ENCODE data around the gene PAXIP1. TPM values are rescaled to one million over a fixed set of nuclear protein-coding genes. Genes with fewer than 3 reads are reported as not detected.

PAXIP1 gene
- total RNA-seq, 1 experiment from 2014 or later, result 18.8 TPM

DNA sequence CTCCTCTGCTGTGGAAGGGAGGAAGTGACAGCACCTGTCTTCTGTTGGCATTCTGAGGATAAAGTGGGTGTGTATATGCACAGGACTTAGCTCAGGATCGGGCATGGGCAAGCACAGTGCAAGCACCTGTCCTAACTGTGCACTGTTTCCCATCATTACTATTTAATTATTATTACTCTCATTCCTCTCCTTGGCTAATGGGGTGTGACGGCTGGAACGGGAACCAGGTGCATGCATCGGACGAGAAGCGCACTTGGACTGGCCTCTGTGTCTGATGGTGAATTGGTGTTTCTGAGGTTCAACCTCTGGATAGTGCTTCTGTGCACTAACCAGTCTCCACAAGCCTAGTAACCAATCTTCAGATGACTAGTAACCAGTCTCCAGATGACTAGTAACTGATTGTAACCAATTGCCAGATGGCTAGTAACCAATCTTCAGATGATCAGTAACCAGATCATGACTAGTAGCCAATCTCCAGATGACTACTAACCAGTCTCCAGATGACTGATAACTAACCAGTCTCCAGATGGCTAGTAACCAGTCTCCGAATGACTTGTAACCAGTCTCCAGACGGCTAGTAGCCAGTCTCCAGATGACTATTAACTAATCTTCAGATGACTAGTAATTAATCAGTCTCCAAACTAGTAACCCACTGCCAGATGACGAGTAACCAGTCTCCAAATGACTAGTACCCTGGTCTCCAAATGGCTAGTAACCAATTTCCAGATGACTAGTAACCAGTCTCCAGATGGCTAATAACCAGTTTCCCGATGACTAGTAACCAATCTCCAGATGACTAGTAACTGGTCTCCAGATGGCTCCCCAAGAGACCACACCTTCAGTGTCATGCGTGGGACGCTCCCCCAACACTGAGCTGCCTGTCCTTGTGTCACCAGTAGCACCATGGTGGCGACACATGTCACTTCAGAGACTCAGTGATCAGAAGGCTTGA lies 85.8 kb downstream of the PAXIP1 start:
- POLR2A ChIA-PET (ENCODE audit: unreplicated experiment), result no interaction called here
- CTCF ChIA-PET, result no interaction called here
- Histone ChIP-seq H2AFZ (no peak overlapping the region), H3K4me2 (no peak overlapping the region), H3K79me2 (ENCODE audit: low read depth) (no peaks in the 10 kb centered on the region), H3K9me2 (ENCODE audit: insufficient read depth) (no peaks in the 10 kb centered on the region), H3K36me3 (ENCODE audit: low read depth) (no peaks in the 10 kb centered on the region), H3K27ac (no peak overlapping the region), H3K4me1 (replicated peaks; ENCODE audit: insufficient read depth) (no peaks in the 10 kb centered on the region), H3K27me3 (ENCODE audit: insufficient read depth, low read depth) (peaks cover 87% of the 10 kb centered on the region), H3K4me3 (no peak overlapping the region), H3K9me3 (ENCODE audit: insufficient read depth, low read depth) (no peaks in the 10 kb centered on the region), H4K20me1 (ENCODE audit: insufficient read depth) (no peaks in the 10 kb centered on the region), H3F3A (ENCODE audit: insufficient read depth, low read depth) (no peaks in the 10 kb centered on the region)
- DNase-seq, result no peak
- intact Hi-C loops (cut with micrococcal nuclease; ENCODE audit: unreplicated experiment), result no loop called here
- BruUV-seq (replicated peaks), result no TSS peak
- TF ChIP-seq EZH2 (IDR thresholded peaks at IDR 0.05; ENCODE audit: low read depth) (no peak), CTCF (conservative IDR thresholded peaks at IDR 0.05) (no peak)

- Histone ChIP-seq H3F3A (ENCODE audit: insufficient read depth, low read depth) (no peaks in the 10 kb centered on the region), H2AFZ (no peak overlapping the region), H3K36me3 (ENCODE audit: low read depth) (no peaks in the 10 kb centered on the region), H3K79me2 (ENCODE audit: low read depth) (no peaks in the 10 kb centered on the region), H3K27me3 (ENCODE audit: insufficient read depth, low read depth) (peaks cover 87% of the 10 kb centered on the region), H3K4me2 (no peak overlapping the region), H4K20me1 (ENCODE audit: insufficient read depth) (no peaks in the 10 kb centered on the region), H3K4me3 (no peak overlapping the region), H3K27ac (no peak overlapping the region), H3K4me1 (replicated peaks; ENCODE audit: insufficient read depth) (no peaks in the 10 kb centered on the region), H3K9me3 (ENCODE audit: insufficient read depth, low read depth) (no peaks in the 10 kb centered on the region), H3K9me2 (ENCODE audit: insufficient read depth) (no peaks in the 10 kb centered on the region)
- ChIA-PET POLR2A (ENCODE audit: unreplicated experiment) (no interaction called here), CTCF (interaction anchor here (1.5 kb wide), 1 partner anchor 11 kb away, joined by 3 read pairs; no protein-coding TSS in a partner anchor)
- DNase-seq, result no peak
- no peak for TF ChIP-seq EZH2 (IDR thresholded peaks at IDR 0.05; ENCODE audit: low read depth)
- no peak for TF ChIP-seq CTCF (conservative IDR thresholded peaks at IDR 0.05)
- intact Hi-C loops (cut with micrococcal nuclease; ENCODE audit: unreplicated experiment), result no loop called here
- BruUV-seq (replicated peaks), result no TSS peak
Observed at GRCh38 chr7:154916381-154916780, 86.5 kb downstream of the PAXIP1 start.

DNA sequence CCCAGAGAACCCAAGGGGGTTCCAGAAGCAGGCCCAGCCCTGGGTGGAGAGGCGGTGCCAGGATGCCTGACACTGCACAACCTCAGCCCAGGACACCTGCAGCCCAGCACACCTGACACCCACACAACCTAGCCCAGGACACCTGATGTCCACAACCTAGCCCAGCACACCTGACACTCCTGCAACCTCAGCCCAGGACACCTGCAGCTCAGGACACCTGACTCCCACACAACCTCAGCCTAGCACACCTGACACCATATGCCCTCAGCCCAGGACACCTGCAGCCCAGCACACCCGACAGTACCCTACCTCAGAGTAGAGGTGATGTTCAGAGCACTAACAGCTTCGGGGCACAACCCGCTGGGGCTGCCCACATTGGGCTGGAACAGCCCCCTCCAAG lies 87.3 kb downstream of the PAXIP1 start:
- Histone ChIP-seq H3K4me2 (no peak overlapping the region), H3K27ac (no peak overlapping the region), H3F3A (ENCODE audit: insufficient read depth, low read depth) (no peaks in the 10 kb centered on the region), H3K79me2 (ENCODE audit: low read depth) (no peaks in the 10 kb centered on the region), H4K20me1 (ENCODE audit: insufficient read depth) (no peaks in the 10 kb centered on the region), H3K4me1 (replicated peaks; ENCODE audit: insufficient read depth) (no peaks in the 10 kb centered on the region), H3K9me3 (ENCODE audit: insufficient read depth, low read depth) (no peaks in the 10 kb centered on the region; the same call in 1 of the 2 replicates), H3K27me3 (ENCODE audit: insufficient read depth, low read depth) (peaks cover 91% of the 10 kb centered on the region), H2AFZ (no peak overlapping the region), H3K4me3 (no peak overlapping the region), H3K36me3 (ENCODE audit: low read depth) (no peaks in the 10 kb centered on the region), H3K9me2 (ENCODE audit: insufficient read depth) (no peaks in the 10 kb centered on the region)
- ChIA-PET CTCF (interaction anchor here (1.5 kb wide), 1 partner anchor 11 kb away, joined by 3 read pairs; no protein-coding TSS in a partner anchor), POLR2A (ENCODE audit: unreplicated experiment) (no interaction called here)
- intact Hi-C loops (cut with micrococcal nuclease; ENCODE audit: unreplicated experiment), result no loop called here
- TF ChIP-seq EZH2 (IDR thresholded peaks at IDR 0.05; ENCODE audit: low read depth) (no peak), CTCF (conservative IDR thresholded peaks at IDR 0.05) (no peak)
- DNase-seq, result no peak
- no TSS peak for BruUV-seq (replicated peaks)
